Embryonic facial prominence (tissue), 1 donor: ENCODE measurements around the gene RGS7.

Experiments used
- DNase-seq: peaks from one replicate; pipeline ENCODE4 v3.0.0-alpha.2; 2016; ENCODE audit errors: extremely low spot score

RGS7 gene

DNA sequence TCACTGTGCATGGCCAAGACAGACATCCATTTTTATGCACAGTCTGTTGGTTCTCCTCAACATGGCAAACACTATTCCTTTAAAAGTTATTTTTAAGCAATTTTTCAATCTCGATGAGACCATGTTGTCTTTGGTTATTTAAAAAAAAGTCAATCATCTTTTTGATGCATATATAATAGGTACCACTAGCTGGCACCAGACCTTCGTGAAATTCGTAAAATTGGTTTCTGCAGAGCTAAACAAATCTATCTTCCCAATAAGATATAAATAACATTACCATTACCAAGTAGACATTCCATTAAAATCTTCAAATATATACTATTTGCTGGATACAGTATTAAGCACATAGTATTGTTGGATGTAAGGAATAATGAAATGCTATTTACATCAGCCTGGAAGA lies 525.1 kb downstream of the RGS7 start:
- no peak for DNase-seq

DNA sequence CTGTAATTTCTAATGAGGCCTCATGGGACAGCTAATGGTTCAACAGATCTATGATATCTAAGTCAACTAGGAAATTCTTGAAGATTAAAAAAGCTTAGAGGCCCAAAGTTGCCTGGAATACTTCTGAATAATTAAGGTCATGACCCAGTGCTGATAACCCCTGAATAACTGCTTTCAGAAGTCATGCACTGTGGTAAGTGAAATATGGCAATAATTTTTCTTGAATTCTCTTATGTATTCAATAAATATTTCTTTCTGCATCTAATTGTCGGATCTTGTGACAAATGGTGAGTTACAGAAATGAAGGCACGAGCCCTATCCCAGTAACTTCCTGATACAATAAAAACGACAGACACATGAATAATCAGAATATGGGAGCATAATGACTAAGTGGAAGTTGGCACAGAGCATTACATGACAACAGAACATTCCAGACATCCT lies 525.8 kb downstream of the RGS7 start:
- DNase-seq: no peak

DNA sequence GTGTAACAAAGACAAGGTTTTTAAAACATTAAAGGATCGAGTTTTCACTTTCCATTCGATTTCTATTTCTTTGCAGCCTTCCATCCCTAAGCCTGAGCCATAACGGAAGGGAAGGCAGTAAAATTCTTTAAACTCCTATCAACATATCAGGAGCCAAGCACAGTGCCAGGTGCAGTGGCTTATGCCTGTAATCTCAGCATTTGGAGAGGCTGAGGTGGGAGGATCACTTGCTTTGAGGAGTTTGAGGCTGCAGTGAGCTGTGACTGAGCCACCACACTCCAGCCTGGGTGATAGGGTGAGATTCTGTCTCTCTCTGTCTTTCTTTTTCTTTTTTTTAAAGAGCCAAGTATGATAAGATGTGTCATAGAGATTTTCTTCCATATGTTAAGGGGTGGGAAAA lies 527.5 kb downstream of the RGS7 start:
- no peak for DNase-seq

DNA sequence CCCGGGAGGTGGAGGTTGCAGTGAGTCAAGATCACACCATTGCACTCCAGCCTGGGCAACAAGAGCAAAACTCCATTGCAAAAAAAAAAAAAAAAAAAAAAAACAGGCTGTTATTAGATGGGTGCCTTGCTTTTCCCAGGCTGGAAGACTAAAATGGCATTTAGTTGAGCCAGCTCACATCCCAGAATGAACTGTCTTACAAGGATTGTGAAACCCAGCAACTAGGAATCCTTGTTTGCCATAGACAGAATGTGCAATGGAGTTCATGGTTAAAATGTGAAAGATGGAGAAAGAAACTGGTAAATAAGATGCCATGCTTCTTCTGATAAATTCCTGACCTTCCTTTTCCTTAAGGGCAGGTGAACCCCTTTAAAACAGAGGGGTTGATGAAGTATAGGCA lies 529.2 kb downstream of the RGS7 start:
- DNase-seq: no peak

DNA sequence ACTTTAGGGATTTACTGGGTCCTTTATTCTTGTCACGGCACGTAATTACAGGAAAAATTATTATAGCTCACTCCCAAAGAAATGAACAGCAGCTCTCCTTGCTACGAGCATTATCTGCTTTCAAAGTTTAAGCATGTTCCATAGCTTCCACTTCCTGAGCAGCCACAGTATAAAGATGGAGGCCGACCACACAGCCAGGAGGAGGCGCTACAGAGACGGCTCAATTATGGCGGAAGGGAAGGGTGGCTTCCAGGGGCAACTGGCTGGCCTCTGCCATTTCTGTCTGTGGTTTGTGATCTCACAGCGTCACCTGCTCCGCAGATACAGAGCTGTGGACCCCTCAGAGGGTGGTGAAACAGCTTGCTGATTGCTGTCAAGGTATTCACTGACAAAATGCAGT lies 532.8 kb downstream of the RGS7 start:
- DNase-seq: no peak

DNA sequence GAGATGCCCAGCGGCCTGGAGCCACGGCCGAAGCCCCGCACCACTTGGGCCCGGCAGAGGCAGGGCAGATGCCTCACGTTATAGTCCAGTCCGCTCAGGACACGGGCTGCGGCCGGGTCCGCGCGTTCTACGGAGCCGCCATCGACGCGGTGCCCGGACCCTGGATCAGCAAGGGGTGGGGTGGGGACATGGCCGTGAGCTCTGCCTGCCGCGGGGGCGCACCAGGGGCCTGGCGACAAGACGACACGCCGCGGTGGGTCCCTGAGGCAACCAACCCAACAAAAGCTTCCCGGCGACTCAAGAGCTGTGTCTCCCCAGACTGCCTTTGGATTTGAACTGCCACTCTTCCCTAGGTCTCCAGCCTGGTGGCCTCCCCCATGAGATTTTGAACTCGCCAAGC lies 533.6 kb downstream of the RGS7 start:
- no peak for DNase-seq

DNA sequence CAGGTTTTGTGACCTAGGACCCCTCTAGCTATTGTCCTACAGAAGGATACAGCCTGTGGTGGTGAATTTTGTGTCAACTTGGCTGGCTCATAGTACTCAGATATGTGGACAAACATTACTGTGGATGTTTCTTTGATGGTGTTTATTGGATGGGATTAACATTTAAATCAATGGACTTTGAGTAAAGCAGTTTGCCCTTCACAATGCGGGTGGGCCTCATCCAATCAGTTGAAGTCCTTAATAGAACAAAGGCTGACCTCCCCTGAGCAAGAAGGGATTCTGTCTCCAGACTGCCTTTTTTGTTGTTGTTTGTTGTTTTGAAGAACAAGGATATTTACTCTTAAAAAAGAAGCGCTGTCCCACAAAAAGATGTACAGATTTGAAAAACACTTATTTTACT lies 535.1 kb downstream of the RGS7 start:
- no peak for DNase-seq

DNA sequence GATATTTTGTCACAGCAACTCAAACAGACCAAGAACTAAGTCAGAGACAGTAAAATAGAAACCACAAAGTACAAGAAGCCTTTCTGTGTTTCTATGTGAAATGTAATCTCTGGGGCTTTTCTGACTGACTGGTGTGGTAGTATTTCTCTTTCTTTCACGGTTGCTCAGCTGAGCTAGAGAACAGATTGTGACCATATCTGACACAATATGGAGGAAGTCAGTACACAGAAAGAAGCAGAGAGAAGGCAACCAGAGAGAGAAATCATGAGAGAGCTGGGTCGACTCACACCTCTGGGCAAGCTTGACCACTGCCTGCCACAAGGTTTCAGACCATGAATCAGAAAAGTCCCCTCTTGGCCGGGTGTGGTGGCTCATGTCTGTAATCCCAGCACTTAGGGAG lies 536.2 kb downstream of the RGS7 start:
- no peak for DNase-seq

DNA sequence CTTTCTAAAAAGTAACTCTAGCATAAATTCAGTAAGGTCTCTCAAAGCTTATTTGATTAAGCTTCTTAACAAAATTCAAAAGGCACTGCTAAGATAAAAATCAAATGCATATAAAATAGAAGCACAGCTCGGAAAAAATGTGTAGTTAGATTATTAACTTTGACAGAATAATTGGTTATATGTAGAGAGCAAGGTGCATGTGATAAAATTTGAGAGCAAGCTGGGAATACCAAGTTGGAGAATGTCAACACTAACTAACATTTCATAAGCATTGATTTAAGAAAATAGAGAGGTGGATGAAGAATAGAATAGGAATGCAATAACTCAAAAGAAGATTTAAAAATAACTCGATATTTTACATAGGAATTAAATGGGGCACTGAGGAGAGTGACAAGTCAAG lies 540.5 kb downstream of the RGS7 start:
- DNase-seq: no peak

DNA sequence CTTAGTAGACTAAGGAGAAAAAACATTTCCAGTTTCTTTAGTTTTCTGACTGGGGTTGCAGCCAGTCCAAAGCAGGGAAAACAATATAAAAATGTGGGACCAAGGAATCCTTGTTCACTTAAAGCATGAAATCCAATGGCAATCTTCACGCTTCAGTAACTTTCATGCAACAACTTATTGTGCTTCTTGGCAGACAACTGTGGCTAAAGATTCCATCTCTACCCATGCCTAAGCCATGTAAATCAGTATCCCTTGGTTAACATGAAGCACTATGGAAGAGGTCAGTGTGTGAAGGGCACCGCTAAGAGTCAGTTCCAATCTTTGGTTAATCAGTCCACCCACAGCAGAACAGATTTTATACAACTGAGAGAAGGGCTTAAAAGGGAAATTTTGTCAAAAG lies 543.3 kb downstream of the RGS7 start:
- DNase-seq: no peak

DNA sequence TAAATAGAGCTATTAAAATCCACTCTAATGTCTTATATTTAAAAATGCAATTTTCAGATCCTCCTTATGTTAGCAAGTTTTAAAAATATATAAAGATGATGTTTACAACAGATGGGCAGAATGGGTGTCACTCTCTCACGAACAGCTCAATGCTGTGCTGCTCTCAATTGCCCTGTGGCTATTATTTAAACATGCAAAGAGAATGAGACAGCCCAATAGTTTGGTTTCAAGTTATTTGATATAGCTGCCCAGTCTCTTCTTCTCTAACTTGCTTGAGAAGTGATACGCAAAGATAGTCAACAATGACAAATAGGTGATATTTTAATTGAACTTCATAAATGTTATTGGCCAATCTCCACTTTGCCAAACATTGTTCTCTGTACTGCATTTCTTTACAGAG lies 545.7 kb downstream of the RGS7 start:
- DNase-seq: no peak

DNA sequence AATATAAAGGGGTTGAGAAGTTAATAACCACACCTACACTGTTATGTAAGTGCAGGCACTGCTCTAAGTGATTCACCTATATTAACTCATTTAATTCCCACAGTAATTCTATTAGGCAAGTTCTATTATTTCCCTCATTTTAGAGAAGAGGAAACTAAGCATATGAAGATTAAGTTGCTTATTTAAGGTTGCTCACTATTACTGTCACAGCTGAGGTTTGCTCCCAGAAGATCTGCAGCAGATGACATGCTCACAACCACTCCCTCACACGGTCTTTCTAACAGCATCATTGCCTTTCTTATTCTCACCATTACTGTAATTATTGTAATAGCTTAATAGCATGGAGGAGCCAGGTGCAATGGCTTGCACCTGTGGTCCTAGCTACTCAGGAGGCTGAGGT lies 548.6 kb downstream of the RGS7 start:
- no peak for DNase-seq

DNA sequence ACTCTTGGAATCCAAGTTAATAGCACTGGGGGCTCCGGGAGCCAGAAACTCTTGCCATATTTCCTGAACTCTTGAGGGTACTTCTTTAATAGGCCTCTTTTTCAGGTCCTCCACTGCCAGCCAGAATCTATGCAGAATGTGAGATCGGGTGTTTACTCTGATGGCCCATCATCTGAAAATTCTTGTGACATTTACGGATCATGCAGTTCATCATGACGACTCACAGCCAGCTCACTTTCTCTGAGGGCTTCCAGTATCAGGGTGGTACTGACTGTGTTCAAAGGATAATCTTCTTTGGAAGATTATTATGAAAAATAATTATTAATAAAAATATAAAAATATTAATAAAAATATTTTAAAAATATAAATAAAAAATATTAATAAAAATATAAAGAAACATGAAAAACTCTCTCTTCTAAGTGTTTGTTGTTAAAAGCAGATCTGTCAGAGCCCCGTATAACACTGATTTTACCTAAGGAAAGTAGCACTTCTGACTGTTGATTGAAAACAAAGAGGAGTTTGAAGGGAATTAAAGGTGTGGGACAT lies 550.7 kb downstream of the RGS7 start:
- DNase-seq: no peak

DNA sequence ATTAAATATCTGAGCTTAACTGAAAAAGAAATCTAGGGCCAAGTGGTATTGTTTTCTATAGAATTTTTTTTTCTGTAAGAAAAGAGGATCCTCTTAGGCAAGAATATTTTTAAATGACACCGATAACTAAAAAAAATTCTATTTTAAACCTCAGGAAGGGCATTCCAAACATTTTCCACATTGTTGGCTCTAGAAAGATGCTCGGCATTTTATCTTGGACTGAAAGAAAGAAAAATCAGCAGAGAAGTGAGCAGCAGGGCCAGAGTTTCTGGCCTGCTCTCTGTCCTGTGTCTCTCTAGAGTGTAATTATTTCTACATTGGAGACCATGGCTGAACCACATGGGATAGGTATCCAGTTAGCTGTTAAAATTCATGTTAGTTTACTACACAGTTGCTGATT lies 552.5 kb downstream of the RGS7 start:
- DNase-seq: no peak

DNA sequence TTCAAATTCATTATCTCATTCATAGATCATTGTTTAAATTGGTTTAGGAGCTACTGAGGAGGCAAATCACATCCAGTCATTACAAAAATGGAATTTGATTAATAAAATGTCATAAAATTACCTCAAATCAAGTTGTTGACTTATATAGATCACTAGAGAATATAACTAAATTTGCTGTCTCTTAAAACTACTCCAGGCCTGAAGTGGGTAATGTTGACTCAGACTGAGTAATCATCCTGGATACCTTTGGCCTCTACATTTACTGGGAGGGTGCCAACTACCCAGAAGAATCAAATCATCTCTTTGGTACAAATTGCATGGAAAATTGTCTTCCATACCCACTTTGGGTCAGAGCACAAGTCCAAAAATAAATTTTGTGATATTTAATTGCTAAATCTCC lies 553.9 kb downstream of the RGS7 start:
- DNase-seq: no peak

DNA sequence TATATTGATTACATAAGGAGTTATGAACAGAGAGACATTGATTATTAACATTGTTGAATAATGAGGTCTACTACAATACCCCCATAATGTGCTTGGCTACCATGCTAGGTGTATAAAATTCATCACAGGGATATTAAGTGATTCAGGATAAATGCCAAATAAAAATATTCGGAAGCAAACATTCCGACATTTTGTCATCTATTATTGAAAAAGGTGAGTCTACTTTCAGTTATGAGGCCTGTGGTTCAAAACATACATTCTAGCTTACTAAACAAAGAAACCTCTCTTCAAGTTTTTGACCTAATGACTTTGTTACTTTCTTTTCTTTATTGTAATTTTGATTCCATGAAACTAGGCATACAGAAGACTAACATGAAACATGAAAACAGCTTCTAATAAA lies 554.7 kb downstream of the RGS7 start:
- DNase-seq: no peak

DNA sequence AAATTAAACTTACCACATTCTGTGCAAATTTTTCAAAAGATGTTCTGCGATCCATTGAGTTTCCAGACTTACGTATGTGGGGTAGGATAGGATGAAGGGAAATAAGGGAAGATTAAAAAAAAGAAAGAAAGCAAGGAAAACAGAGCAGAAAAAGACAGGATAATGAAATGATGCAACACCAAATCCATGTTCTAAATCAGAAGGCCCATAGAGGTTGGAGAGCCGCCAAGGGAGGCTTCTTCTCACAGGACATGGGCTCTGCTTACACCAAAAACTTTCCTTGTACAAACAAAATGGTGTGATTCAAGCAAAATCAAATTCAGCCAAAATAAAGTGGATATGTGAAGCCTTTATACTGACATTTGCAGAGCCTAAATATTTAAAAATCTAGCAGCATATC lies 555.6 kb downstream of the RGS7 start:
- no peak for DNase-seq

DNA sequence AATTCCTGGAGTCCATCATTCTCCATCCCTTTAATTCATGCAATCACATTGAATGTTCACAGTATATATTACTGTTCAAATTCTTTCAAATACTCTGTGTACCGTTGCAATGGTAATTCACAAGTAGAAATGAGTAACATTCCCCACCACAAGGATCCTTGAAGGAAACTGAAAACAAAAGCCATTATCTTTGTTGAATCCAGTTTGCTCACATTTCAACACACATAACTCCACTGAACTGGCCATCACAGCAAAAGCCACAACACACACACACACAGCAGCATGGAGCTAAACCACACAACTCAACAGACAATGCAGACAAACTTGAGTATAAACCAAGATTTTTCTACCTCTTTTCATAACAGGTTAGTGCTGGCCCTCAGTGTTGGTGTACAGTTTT lies 556.7 kb downstream of the RGS7 start:
- no peak for DNase-seq

DNA sequence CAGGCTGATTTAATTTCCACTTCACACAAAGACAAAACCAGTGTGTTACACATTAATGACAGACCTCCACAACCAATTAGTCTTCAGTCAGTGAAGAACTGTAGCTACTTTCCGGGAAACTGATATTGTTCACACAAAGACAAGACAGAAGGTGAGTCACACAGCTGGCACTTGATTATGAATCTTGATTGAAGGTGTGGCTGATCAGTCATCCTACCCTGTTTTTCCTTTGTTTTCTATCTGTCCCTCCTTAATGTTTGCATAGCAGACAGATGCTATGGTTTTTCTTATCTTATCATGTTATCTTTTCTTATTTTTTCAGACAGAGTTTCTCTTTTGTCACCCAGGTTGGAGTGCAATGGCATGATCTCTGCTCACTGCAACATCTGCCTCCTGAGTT lies 560.0 kb downstream of the RGS7 start:
- DNase-seq: no peak

DNA sequence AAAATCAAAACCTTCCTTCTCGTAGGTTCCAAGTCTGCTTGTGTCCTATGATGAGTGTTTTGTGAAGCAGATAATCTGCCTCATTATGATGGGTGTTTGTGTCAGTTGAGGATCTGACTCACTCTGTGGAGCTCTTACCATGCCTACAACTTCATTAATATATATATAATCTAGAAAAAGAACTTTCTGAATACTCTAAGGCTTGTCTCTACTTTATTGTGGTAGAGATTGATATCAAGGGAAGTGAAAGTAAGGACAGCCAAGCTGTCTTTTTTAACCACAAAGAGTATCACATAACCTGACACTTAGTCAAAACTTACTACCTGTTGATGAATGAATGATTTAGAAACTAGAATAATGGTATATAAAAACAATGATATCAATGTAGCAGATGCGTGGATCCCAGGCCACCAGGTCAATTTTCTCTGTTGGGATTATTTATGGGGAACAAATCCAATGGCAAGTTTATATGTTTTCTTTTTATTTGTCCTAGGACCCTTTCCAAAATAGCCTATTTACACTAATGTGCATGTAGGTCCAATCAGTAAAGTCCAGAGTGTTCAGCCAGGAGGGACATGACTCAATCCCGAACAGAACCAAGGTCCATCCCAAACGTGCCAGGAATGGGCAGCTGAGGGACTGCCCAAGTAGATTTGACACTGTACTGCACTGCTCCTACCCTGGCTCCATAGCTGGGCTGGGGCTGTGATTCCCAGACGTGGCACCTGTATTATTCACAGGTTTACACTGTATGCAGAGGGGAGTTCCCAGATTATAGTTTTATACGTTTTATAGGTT lies 562.8 kb downstream of the RGS7 start:
- no peak for DNase-seq

DNA sequence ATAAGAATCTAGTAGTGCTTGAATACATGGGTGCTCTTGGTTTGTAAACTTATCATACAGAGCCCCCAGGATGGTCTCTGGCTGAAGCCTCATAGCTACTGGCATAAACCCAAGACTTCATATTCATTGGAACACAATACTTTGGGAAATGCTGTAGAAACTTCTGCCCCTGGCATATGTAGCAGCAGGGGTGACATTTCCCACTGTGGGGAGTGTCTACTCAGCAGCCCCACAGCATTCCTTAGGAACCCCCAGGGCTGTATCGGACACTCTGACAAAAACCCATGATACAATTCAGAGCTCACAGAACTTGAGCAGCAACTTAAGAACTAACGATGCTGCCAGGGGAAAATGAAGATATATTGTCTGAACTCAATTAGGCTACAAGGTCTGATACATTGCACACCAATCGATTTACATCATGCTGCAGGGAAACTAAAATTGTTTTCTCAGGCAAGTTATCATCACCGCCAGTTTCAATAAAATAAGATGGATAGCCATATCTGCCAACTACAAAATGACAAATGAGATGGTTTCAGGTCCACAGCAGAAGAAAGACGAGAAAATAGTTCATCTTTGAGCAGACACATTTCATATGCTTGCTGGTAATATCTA lies 564.0 kb downstream of the RGS7 start:
- DNase-seq: no peak

DNA sequence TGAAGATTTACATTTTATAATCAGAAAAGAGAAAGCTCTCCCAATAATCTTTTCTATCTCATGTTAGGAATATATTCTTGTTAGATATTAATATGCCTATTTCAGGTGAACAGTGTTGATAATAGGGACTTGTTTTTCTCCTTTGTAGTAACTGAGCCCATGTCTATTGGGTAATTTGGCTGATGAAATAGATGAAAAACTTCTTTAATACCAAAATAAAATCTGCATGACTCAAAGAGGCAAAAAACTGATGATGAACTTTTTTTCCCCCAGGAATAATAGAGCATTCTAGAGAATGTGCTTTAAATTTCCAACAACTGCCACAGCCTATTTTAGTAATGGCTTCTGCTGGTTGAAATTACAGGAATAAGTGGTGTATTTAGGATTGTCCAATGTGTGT lies 566.1 kb downstream of the RGS7 start:
- DNase-seq: no peak

DNA sequence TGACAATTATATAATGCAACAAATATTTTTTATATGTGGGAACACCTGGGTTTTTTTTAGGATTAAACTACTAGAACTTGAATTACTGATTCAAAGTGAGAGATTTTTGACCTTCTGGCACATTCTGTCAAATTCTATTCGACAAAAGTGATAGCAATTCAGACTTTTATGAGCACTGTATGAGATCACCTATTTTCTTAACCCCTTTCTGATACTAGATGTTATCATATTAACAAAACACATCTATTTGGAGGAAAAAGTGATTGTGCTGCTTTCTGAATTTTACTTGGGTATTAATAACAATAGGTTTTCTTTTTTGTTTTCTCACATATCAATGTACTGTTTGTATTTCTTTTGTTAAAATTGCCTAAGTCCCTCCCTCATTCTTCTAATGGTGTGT lies 570.1 kb downstream of the RGS7 start:
- no peak for DNase-seq

DNA sequence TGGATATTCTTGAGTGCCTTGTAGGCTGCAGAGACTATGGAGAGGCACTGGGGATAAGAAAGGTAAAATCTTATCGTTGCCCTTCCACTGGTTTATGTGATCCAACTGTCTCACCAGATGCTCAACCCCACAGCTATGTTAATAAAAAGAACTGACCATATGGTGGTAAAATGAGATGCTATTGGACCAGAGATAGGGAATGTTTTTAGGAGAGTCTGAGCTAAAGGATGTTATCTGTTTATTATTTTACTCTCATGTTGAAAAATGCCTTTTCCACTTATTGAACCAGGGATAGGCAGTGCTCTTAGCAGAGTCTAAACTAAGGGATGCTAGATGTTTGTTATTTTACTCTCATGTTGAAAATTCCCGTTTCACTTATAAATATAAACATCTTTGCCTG lies 572.2 kb downstream of the RGS7 start:
- no peak for DNase-seq
